Lower leg skin (tissue), 3 donors: Measurements from ENCODE around the gene E2F7.

Experiments used
- POLR2A ChIP-seq, 2 donors: fragments of 450-650 bp; IDR thresholded peaks; one replicate each; pipeline ENCODE4 v1.6.1; 2016 to 2017; ENCODE audit warnings: antibody characterized with exemption in 2 of 2, mild to moderate bottlenecking in 1 of 2, moderate library complexity in 1 of 2
- TF ChIP-seq, protein P1 (sequence below), 3 donors: fragments of 450-650 bp; IDR thresholded peaks; one replicate each; pipeline ENCODE4 v1.5.1; 2016; ENCODE audit warnings: antibody characterized with exemption in 3 of 3, mild to moderate bottlenecking in 3 of 3, moderate library complexity in 2 of 3

GRCh38 chr12:77040231-77040630, 25.1 kb downstream of the E2F7 start:
- TF ChIP-seq, protein P1, sequence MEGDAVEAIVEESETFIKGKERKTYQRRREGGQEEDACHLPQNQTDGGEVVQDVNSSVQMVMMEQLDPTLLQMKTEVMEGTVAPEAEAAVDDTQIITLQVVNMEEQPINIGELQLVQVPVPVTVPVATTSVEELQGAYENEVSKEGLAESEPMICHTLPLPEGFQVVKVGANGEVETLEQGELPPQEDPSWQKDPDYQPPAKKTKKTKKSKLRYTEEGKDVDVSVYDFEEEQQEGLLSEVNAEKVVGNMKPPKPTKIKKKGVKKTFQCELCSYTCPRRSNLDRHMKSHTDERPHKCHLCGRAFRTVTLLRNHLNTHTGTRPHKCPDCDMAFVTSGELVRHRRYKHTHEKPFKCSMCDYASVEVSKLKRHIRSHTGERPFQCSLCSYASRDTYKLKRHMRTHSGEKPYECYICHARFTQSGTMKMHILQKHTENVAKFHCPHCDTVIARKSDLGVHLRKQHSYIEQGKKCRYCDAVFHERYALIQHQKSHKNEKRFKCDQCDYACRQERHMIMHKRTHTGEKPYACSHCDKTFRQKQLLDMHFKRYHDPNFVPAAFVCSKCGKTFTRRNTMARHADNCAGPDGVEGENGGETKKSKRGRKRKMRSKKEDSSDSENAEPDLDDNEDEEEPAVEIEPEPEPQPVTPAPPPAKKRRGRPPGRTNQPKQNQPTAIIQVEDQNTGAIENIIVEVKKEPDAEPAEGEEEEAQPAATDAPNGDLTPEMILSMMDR (IDR thresholded peaks at IDR 0.05): no peak
- TF ChIP-seq POLR2A (IDR thresholded peaks at IDR 0.05): no peak
